MM.1S (cell line): Measurements from ENCODE around the gene LTBP3.
"Not testable (repeated sequence)": the region's sequence is repeated elsewhere in the genome, so short reads cannot be mapped to it uniquely, and the experiment has no call there.

Source experiments
- DNase-seq: peaks from one replicate; pipeline ENCODE4 v3.0.0-alpha.2; 2015
- H2AFZ ChIP-seq: fragments of 300-600 bp; sonication (generic); 2 replicates; pipeline ENCODE4 v1.6.0; 2016; ENCODE audit warnings: antibody characterized with exemption, low read length
- H3F3A ChIP-seq: fragments of 300-600 bp; sonication (generic); 2 replicates; pipeline ENCODE4 v1.6.1; 2016; ENCODE audit warnings: mild to moderate bottlenecking, antibody characterized with exemption, low read length, moderate library complexity, mixed read lengths; ENCODE audit not compliant: insufficient read depth
- H3K27ac ChIP-seq: fragments of 300-600 bp; sonication (generic); 2 replicates; pipeline ENCODE4 v1.5.1; 2016; ENCODE audit warnings: mild to moderate bottlenecking, low read length
- H3K27me3 ChIP-seq: fragments of 300-600 bp; sonication (generic); replicated peaks from 2 replicates; pipeline ENCODE4 v1.6.0; 2016; ENCODE audit warnings: low read length; ENCODE audit not compliant: insufficient read depth
- H3K36me3 ChIP-seq: fragments of 300-600 bp; sonication (generic); replicated peaks from 2 replicates; pipeline ENCODE4 v1.6.1; 2016; ENCODE audit warnings: mild to moderate bottlenecking, low read length, mixed read lengths; ENCODE audit not compliant: insufficient read depth
- H3K4me1 ChIP-seq: fragments of 300-600 bp; sonication (generic); 2 replicates; pipeline ENCODE4 v1.6.1; 2016; ENCODE audit warnings: low read length, mixed read lengths
- H3K4me2 ChIP-seq: fragments of 300-600 bp; sonication (generic); 2 replicates; pipeline ENCODE4 v1.6.0; 2016; ENCODE audit warnings: low read depth, low read length
- H3K4me3 ChIP-seq: fragments of 300-600 bp; sonication (generic); 2 replicates; pipeline ENCODE4 v1.5.1; 2016; ENCODE audit warnings: low read length, mixed read lengths
- H3K79me2 ChIP-seq: fragments of 300-600 bp; sonication (generic); 2 replicates; pipeline ENCODE4 v1.6.1; 2016; ENCODE audit warnings: mixed run types, low read length, mixed read lengths
- H3K9ac ChIP-seq: fragments of 300-600 bp; sonication (generic); 2 replicates; pipeline ENCODE4 v1.6.1; 2016; ENCODE audit warnings: low read length, mixed read lengths
- H3K9me2 ChIP-seq: fragments of 300-600 bp; sonication (generic); replicated peaks from 2 replicates; pipeline ENCODE4 v1.6.1; 2016; ENCODE audit warnings: mild to moderate bottlenecking, low read length, mixed read lengths; ENCODE audit not compliant: insufficient read depth
- H3K9me3 ChIP-seq: fragments of 300-600 bp; sonication (generic); replicated peaks from 2 replicates; pipeline ENCODE4 v1.6.1; 2016; ENCODE audit warnings: mild to moderate bottlenecking, low read length, mixed read lengths; ENCODE audit not compliant: insufficient read depth
- H4K20me1 ChIP-seq: fragments of 300-600 bp; sonication (generic); 2 replicates; pipeline ENCODE4 v1.6.1; 2016; ENCODE audit warnings: mild to moderate bottlenecking, low read length, moderate library complexity, mixed read lengths; ENCODE audit not compliant: insufficient read depth
- CTCF ChIP-seq: fragments of 300-600 bp; sonication (generic); IDR thresholded peaks from 2 replicates; pipeline ENCODE4 v1.5.1; 2016; ENCODE audit warnings: antibody characterized with exemption, low read length, mixed read lengths
- EZH2 ChIP-seq: fragments of 300-600 bp; sonication (generic); optimal IDR thresholded peaks from 2 replicates; pipeline ENCODE3; 2017; ENCODE audit warnings: low read depth, mild to moderate bottlenecking, antibody characterized with exemption, low read length, mixed read lengths
- EZH2phosphoT487 ChIP-seq: fragments of 300-600 bp; sonication (generic); IDR thresholded peaks from 2 replicates; pipeline ENCODE4 v1.6.1; 2018; ENCODE audit warnings: antibody characterized with exemption, low read length

Gene LTBP3

GRCh38 chr11:65569164-65569972 lies 11.2 kb upstream of the LTBP3 start:
- Histone ChIP-seq H4K20me1 (no peaks in the 10 kb centered on the region), H2AFZ (peak overlapping the region; percentile 44), H3K27me3 (no peaks in the 10 kb centered on the region), H3K9me2 (no peaks in the 10 kb centered on the region), H3K4me3 (peak overlapping the region; percentile 98), H3K4me1 (peaks cover 23% of the 10 kb centered on the region), H3K9me3 (no peaks in the 10 kb centered on the region), H3F3A (peaks cover 40% of the 10 kb centered on the region), H3K36me3 (no peaks in the 10 kb centered on the region), H3K4me2 (peak overlapping the region; percentile 93), H3K9ac (peak overlapping the region; percentile 86), H3K79me2 (peaks cover 55% of the 10 kb centered on the region), H3K27ac (peak overlapping the region; percentile 92)
- DNase-seq: peak; percentile 16
- TF ChIP-seq CTCF: no peak
- no peak for TF ChIP-seq EZH2
- TF ChIP-seq EZH2phosphoT487: no peak

GRCh38 chr11:65565624-65566453 lies 7.7 kb upstream of the LTBP3 start:
- Histone ChIP-seq H3K27ac (no peak overlapping the region), H3K4me3 (no peak overlapping the region), H2AFZ (no peak overlapping the region), H3K9me2 (no peaks in the 10 kb centered on the region), H3K4me2 (no peak overlapping the region), H3K9me3 (no peaks in the 10 kb centered on the region), H3K4me1 (peaks cover 4% of the 10 kb centered on the region; the same call in 1 of the 2 replicates), H3F3A (peaks cover 13% of the 10 kb centered on the region), H3K9ac (no peak overlapping the region), H3K36me3 (no peaks in the 10 kb centered on the region), H3K27me3 (no peaks in the 10 kb centered on the region), H3K79me2 (peaks cover 30% of the 10 kb centered on the region), H4K20me1 (no peaks in the 10 kb centered on the region)
- no peak for TF ChIP-seq EZH2phosphoT487
- no peak for TF ChIP-seq CTCF
- TF ChIP-seq EZH2: no peak
- DNase-seq: no peak

GRCh38 chr11:65564879-65565559 lies 6.9 kb upstream of the LTBP3 start:
- not testable (repeated sequence) for DNase-seq, H3K4me3 ChIP-seq, H3K4me1 ChIP-seq, H3K9ac ChIP-seq, H3K4me2 ChIP-seq, H3K9me2 ChIP-seq, H3K27ac ChIP-seq, H4K20me1 ChIP-seq, H2AFZ ChIP-seq, H3K27me3 ChIP-seq, H3K36me3 ChIP-seq, H3K9me3 ChIP-seq
- Histone ChIP-seq H3F3A (peaks cover 13% of the 10 kb centered on the region), H3K79me2 (peaks cover 24% of the 10 kb centered on the region)
